Stimulated activated CD4-positive, alpha-beta T cell treated with anti-CD3 and anti-CD28 coated beads, Interleukin-15, amount 100 ng/mL, for 24 hours (primary cell): ENCODE measurements around the gene KRT72.

Experiments
- DNase-seq: peaks from one replicate; pipeline ENCODE4 v3.0.0-alpha.2; 2020

Gene KRT72

GRCh38 chr12:52575948-52576347 is 25.3 kb downstream of the KRT72 start:
- no peak for DNase-seq

- DNase-seq, result no peak
Observed at GRCh38 chr12:52575256-52575655, 26.0 kb downstream of the KRT72 start.

GRCh38 chr12:52573743-52574142 is 27.5 kb downstream of the KRT72 start, which contains the start of gene KRT74:
KRT74 (minus strand) TSS chr12:52573843; CDS start chr12:52573777, 66 bp downstream.
- no peak for DNase-seq

- DNase-seq, result no peak
Observed at GRCh38 chr12:52573306-52573705, 28.0 kb downstream of the KRT72 start.

- DNase-seq, result no peak
Observed at GRCh38 chr12:52570511-52570910, 30.8 kb downstream of the KRT72 start.

- no peak for DNase-seq
Observed at GRCh38 chr12:52568111-52568510, 33.2 kb downstream of the KRT72 start.

GRCh38 chr12:52566847-52567291 is 34.4 kb downstream of the KRT72 start:
- DNase-seq, result no peak

GRCh38 chr12:52564582-52564981 is 36.7 kb downstream of the KRT72 start:
- no peak for DNase-seq

GRCh38 chr12:52561880-52562449 is 39.3 kb downstream of the KRT72 start:
- DNase-seq, result no peak

- DNase-seq, result no peak
Observed at GRCh38 chr12:52559979-52560378, 41.3 kb downstream of the KRT72 start.

GRCh38 chr12:52558781-52559445 is 42.4 kb downstream of the KRT72 start:
- no peak for DNase-seq

GRCh38 chr12:52557476-52557875 is 43.8 kb downstream of the KRT72 start:
- no peak for DNase-seq

- no peak for DNase-seq
Observed at GRCh38 chr12:52555577-52555976, 45.7 kb downstream of the KRT72 start.

- DNase-seq, result no peak
Observed at GRCh38 chr12:52552681-52553195, 48.5 kb downstream of the KRT72 start, which contains the start of gene KRT71. KRT71 (minus strand) TSS chr12:52553145; CDS start chr12:52553077, 68 bp downstream.

GRCh38 chr12:52552055-52552454 is 49.2 kb downstream of the KRT72 start:
- no peak for DNase-seq

GRCh38 chr12:52551216-52551865 is 49.9 kb downstream of the KRT72 start:
- no peak for DNase-seq

GRCh38 chr12:52546126-52546525 is 55.1 kb downstream of the KRT72 start:
- DNase-seq, result no peak

- no peak for DNase-seq
Observed at GRCh38 chr12:52543985-52544883, 57.0 kb downstream of the KRT72 start.

GRCh38 chr12:52542785-52543318 is 58.4 kb downstream of the KRT72 start:
- DNase-seq, result no peak

- no peak for DNase-seq
Observed at GRCh38 chr12:52542157-52542556, 59.1 kb downstream of the KRT72 start.

- no peak for DNase-seq
Observed at GRCh38 chr12:52541709-52542108, 59.6 kb downstream of the KRT72 start.

GRCh38 chr12:52540531-52540930 is 60.7 kb downstream of the KRT72 start:
- no peak for DNase-seq

- DNase-seq, result no peak
Observed at GRCh38 chr12:52539821-52540173, 61.5 kb downstream of the KRT72 start.
